ENCODE data around the gene KIAA1217.

The KIAA1217 gene

GRCh38 chr10:24502006-24502405 lies 293.1 kb downstream of the KIAA1217 start:
- DNase-seq (ENCODE audit: low spot score): no peak

- DNase-seq (ENCODE audit: low spot score): no peak
Measured at GRCh38 chr10:24502801-24503460, 294.0 kb downstream of the KIAA1217 start.

GRCh38 chr10:24503461-24504320 lies 294.8 kb downstream of the KIAA1217 start:
- peak; percentile 41 for DNase-seq (ENCODE audit: low spot score)

GRCh38 chr10:24505759-24506158 lies 296.8 kb downstream of the KIAA1217 start:
- DNase-seq (ENCODE audit: low spot score): no peak

GRCh38 chr10:24513155-24513554 lies 304.2 kb downstream of the KIAA1217 start:
- peak; percentile 44 for DNase-seq (ENCODE audit: low spot score)

GRCh38 chr10:24515481-24515880 lies 306.5 kb downstream of the KIAA1217 start:
- no peak for DNase-seq (ENCODE audit: low spot score)

- no peak for DNase-seq (ENCODE audit: low spot score)
Measured at GRCh38 chr10:24518411-24518810, 309.5 kb downstream of the KIAA1217 start.

GRCh38 chr10:24518981-24519597 lies 310.2 kb downstream of the KIAA1217 start:
- DNase-seq (ENCODE audit: low spot score): peak; percentile 75

GRCh38 chr10:24519950-24520349 lies 311.0 kb downstream of the KIAA1217 start:
- DNase-seq (ENCODE audit: low spot score): no peak

GRCh38 chr10:24524314-24524713 lies 315.4 kb downstream of the KIAA1217 start:
- DNase-seq (ENCODE audit: low spot score): no peak

GRCh38 chr10:24526085-24526649 lies 317.2 kb downstream of the KIAA1217 start:
- DNase-seq (ENCODE audit: low spot score): no peak

- no peak for DNase-seq (ENCODE audit: low spot score)
Measured at GRCh38 chr10:24528946-24529345, 320.0 kb downstream of the KIAA1217 start.

- DNase-seq (ENCODE audit: low spot score): no peak
Measured at GRCh38 chr10:24531439-24531838, 322.5 kb downstream of the KIAA1217 start.

GRCh38 chr10:24533981-24534380 lies 325.0 kb downstream of the KIAA1217 start:
- DNase-seq (ENCODE audit: low spot score): no peak

GRCh38 chr10:24536636-24537035 lies 327.7 kb downstream of the KIAA1217 start:
- DNase-seq (ENCODE audit: low spot score): no peak

GRCh38 chr10:24541239-24541753 lies 332.4 kb downstream of the KIAA1217 start:
- DNase-seq (ENCODE audit: low spot score): no peak

GRCh38 chr10:24542314-24543270 lies 333.7 kb downstream of the KIAA1217 start:
- no peak for DNase-seq (ENCODE audit: low spot score)

- DNase-seq (ENCODE audit: low spot score): no peak
Measured at GRCh38 chr10:24544776-24545175, 335.8 kb downstream of the KIAA1217 start.

- no peak for DNase-seq (ENCODE audit: low spot score)
Measured at GRCh38 chr10:24545585-24545984, 336.6 kb downstream of the KIAA1217 start.

GRCh38 chr10:24550680-24551079 lies 341.7 kb downstream of the KIAA1217 start:
- no peak for DNase-seq (ENCODE audit: low spot score)

GRCh38 chr10:24551161-24551560 lies 342.2 kb downstream of the KIAA1217 start:
- no peak for DNase-seq (ENCODE audit: low spot score)
